AG04450 (cell line): ENCODE results near the gene SLC4A5. TPM values are rescaled to one million over a fixed set of nuclear protein-coding genes. Genes with fewer than 3 reads are reported as not detected.

Experiments used
- CTCF ChIA-PET: fragments of 300-600, 350-600 bp; formaldehyde crosslinking; extraction: SDS; loops from one replicate; lab custom pipeline; 2022; ENCODE audit warnings: antibody characterized with exemption, inconsistent platforms; lab: Charles Lee
- POLR2A ChIA-PET: fragments of 350-600 bp; formaldehyde crosslinking; extraction: SDS; loops from one replicate; lab custom pipeline; 2021; ENCODE audit warnings: antibody characterized with exemption, inconsistent platforms; lab: Yijun Ruan, JAX
- DNase-seq: peaks from one replicate; pipeline ENCODE4 v3.0.0-alpha.2; 2011; ENCODE audit warnings: low read depth, low spot score
- H3K27ac ChIP-seq: one replicate; pipeline ENCODE4 v1.5.1; 2012; ENCODE audit warnings: low read depth, low read length, control low read depth
- H3K27me3 ChIP-seq: one replicate; pipeline ENCODE4 v1.6.0; 2012; ENCODE audit warnings: low read length; ENCODE audit not compliant: control insufficient read depth, insufficient read depth
- H3K4me3 ChIP-seq: 2 replicates; pipeline ENCODE4 v1.5.1; 2011; ENCODE audit warnings: mild to moderate bottlenecking, low read depth, low read length, control low read depth
- H3K9me3 ChIP-seq: 2 replicates; pipeline ENCODE4 v1.5.1; 2012; ENCODE audit warnings: low read length; ENCODE audit not compliant: control insufficient read depth, insufficient read depth
- CTCF ChIP-seq: IDR thresholded peaks from 2 replicates; pipeline ENCODE4 v1.5.1; 2011; ENCODE audit warnings: low read depth, low read length, control low read depth, inconsistent platforms
- polyA plus RNA-seq: library from polyadenylated mRNA; depleted of rRNA; stranded (reverse); fragments of >200 nt; gene quantifications from 2 replicates; pipeline ENCODE4 v1.2.3, GENCODE V29; 2011

SLC4A5 gene
- polyA plus RNA-seq, 1 experiment, result 0.15 TPM

- Histone ChIP-seq H3K4me3 (no peak overlapping the region), H3K27me3 (peaks cover 3% of the 10 kb centered on the region), H3K27ac (no peak overlapping the region), H3K9me3 (peaks cover 6% of the 10 kb centered on the region)
- DNase-seq, result no peak
- CTCF ChIA-PET, result interaction anchor here (5.9 kb wide), 1 partner anchor 93 kb away, joined by 22 read pairs; no protein-coding TSS in a partner anchor
- TF ChIP-seq CTCF, result no peak
- POLR2A ChIA-PET, result interaction anchor here (0.9 kb wide), 1 partner anchor 149 kb away, joined by 4 read pairs; no protein-coding TSS in a partner anchor
Observed at GRCh38 chr2:74242354-74243071, 100.7 kb downstream of the SLC4A5 start.

- CTCF ChIA-PET, result interaction anchor here (1.3 to 1.7 kb wide), 2 partner anchors 11 to 30 kb away, joined by 3 to 17 read pairs; no protein-coding TSS in a partner anchor
- POLR2A ChIA-PET, result no interaction called here
- no peak for DNase-seq
- TF ChIP-seq CTCF, result no peak
- Histone ChIP-seq H3K27ac (no peak overlapping the region), H3K4me3 (no peak overlapping the region), H3K9me3 (peaks cover 6% of the 10 kb centered on the region), H3K27me3 (peaks cover 7% of the 10 kb centered on the region)
Observed at GRCh38 chr2:74239346-74239745, 103.9 kb downstream of the SLC4A5 start.

- ChIA-PET POLR2A (no interaction called here), CTCF (interaction anchor here (0.8 to 1.7 kb wide), 3 partner anchors 9 to 30 kb away, joined by 3 to 17 read pairs (median 3); no protein-coding TSS in a partner anchor)
- no peak overlapping the region for H3K4me3 ChIP-seq
- TF ChIP-seq CTCF, result no peak
- H3K27ac ChIP-seq, result no peak overlapping the region
- H3K9me3 ChIP-seq, result peaks cover 6% of the 10 kb centered on the region
- DNase-seq, result no peak
- H3K27me3 ChIP-seq, result peaks cover 9% of the 10 kb centered on the region
Observed at GRCh38 chr2:74238879-74239278, 104.3 kb downstream of the SLC4A5 start.

GRCh38 chr2:74235041-74235440, 108.2 kb downstream of the SLC4A5 start:
- Histone ChIP-seq H3K27ac (no peak overlapping the region), H3K9me3 (peaks cover 6% of the 10 kb centered on the region), H3K4me3 (no peak overlapping the region), H3K27me3 (peaks cover 15% of the 10 kb centered on the region)
- ChIA-PET CTCF (no interaction called here), POLR2A (no interaction called here)
- TF ChIP-seq CTCF, result no peak
- DNase-seq, result no peak

GRCh38 chr2:74233648-74234047, 109.6 kb downstream of the SLC4A5 start:
- Histone ChIP-seq H3K27ac (no peak overlapping the region), H3K9me3 (no peaks in the 10 kb centered on the region), H3K4me3 (no peak overlapping the region), H3K27me3 (peaks cover 12% of the 10 kb centered on the region)
- no peak for DNase-seq
- no peak for TF ChIP-seq CTCF
- CTCF ChIA-PET, result no interaction called here
- POLR2A ChIA-PET, result no interaction called here
